Astrocyte (in vitro differentiated cells and primary cell): Measurements from ENCODE around the gene RPS3. TPM values are rescaled to one million over a fixed set of nuclear protein-coding genes. Genes with fewer than 3 reads are reported as not detected.

Experiments used
- DNase-seq: peaks from one replicate; pipeline ENCODE4 v3.0.0-alpha.2; 2010; ENCODE audit warnings: low read depth
- FAIRE-seq: peaks from 2 replicates; lab custom pipeline; 2011; peaks lifted over from hg19 to GRCh38; lab: Jason Lieb, UNC
- H2AFZ ChIP-seq: 2 replicates; pipeline ENCODE4 v1.6.0; 2012; ENCODE audit warnings: low read depth, low read length, inconsistent platforms
- H3K27ac ChIP-seq: 2 replicates; pipeline ENCODE4 v1.5.1; 2011; ENCODE audit warnings: low read depth, low read length, inconsistent platforms
- H3K27me3 ChIP-seq: 2 replicates; pipeline ENCODE4 v1.6.0; 2011; ENCODE audit warnings: low read length, inconsistent platforms; ENCODE audit not compliant: insufficient read depth
- H3K36me3 ChIP-seq: 2 replicates; pipeline ENCODE4 v1.5.1; 2011; ENCODE audit warnings: low read length, inconsistent platforms; ENCODE audit not compliant: insufficient read depth
- H3K4me1 ChIP-seq: 2 replicates; pipeline ENCODE4 v1.5.1; 2011; ENCODE audit warnings: low read length, inconsistent platforms; ENCODE audit not compliant: insufficient read depth
- H3K4me2 ChIP-seq: 2 replicates; pipeline ENCODE4 v1.6.0; 2012; ENCODE audit warnings: low read length, inconsistent platforms
- H3K4me3 ChIP-seq: 2 replicates; pipeline ENCODE4 v1.5.1; 2011; ENCODE audit warnings: low read depth, mild to moderate bottlenecking, low read length, inconsistent platforms; ENCODE audit not compliant: insufficient read depth
- H3K79me2 ChIP-seq: 2 replicates; pipeline ENCODE4 v1.6.0; 2012; ENCODE audit warnings: mild to moderate bottlenecking, low read length, inconsistent platforms; ENCODE audit not compliant: insufficient read depth
- H3K9ac ChIP-seq: 2 replicates; pipeline ENCODE4 v1.6.0; 2012; ENCODE audit warnings: mild to moderate bottlenecking, low read length, inconsistent platforms
- H3K9me3 ChIP-seq: 2 replicates; pipeline ENCODE4 v1.5.1; 2012; ENCODE audit warnings: low read depth, mild to moderate bottlenecking, low read length, inconsistent platforms; ENCODE audit not compliant: insufficient read depth
- H4K20me1 ChIP-seq: 2 replicates; pipeline ENCODE4 v1.6.0; 2012; ENCODE audit warnings: low read length, inconsistent platforms; ENCODE audit not compliant: insufficient read depth
- H3K27ac Mint-ChIP-seq: one replicate; pipeline ENCODE4 v1.8.0; 2021; ENCODE audit warnings: mild to moderate bottlenecking, mixed read lengths; ENCODE audit not compliant: unreplicated experiment
- H3K27me3 Mint-ChIP-seq: one replicate; pipeline ENCODE4 v1.8.0; 2021; ENCODE audit warnings: low read depth, mixed read lengths; ENCODE audit not compliant: unreplicated experiment
- H3K36me3 Mint-ChIP-seq: one replicate; pipeline ENCODE4 v1.8.0; 2021; ENCODE audit warnings: low read depth, mixed read lengths; ENCODE audit not compliant: unreplicated experiment
- H3K4me1 Mint-ChIP-seq: one replicate; pipeline ENCODE4 v1.8.0; 2021; ENCODE audit warnings: low read depth, mixed read lengths; ENCODE audit not compliant: unreplicated experiment
- H3K4me3 Mint-ChIP-seq: one replicate; pipeline ENCODE4 v1.8.0; 2021; ENCODE audit warnings: mild to moderate bottlenecking, moderate library complexity, mixed read lengths; ENCODE audit not compliant: unreplicated experiment
- H3K9me3 Mint-ChIP-seq: one replicate; pipeline ENCODE4 v1.8.0; 2021; ENCODE audit warnings: mild to moderate bottlenecking, mixed read lengths; ENCODE audit not compliant: unreplicated experiment
- EZH2 ChIP-seq: IDR thresholded peaks from 2 replicates; pipeline ENCODE4 v1.6.1; 2012; ENCODE audit warnings: mild to moderate bottlenecking, low read length, inconsistent platforms; ENCODE audit not compliant: insufficient read depth
- total RNA-seq: library from RNA; stranded (reverse); gene quantifications from 2 replicates; pipeline ENCODE4 v1.2.1, GENCODE V29; 2021
- TF ChIP-seq, protein P1 (sequence below): IDR thresholded peaks from 2 replicates; pipeline ENCODE4 v1.5.1; 2011; ENCODE audit warnings: low read depth, mild to moderate bottlenecking, inconsistent platforms, low read length, moderate library complexity; ENCODE audit not compliant: insufficient read depth

RPS3 gene
- total RNA-seq, 1 donor from 2014 or later, result 1,898 TPM

DNA sequence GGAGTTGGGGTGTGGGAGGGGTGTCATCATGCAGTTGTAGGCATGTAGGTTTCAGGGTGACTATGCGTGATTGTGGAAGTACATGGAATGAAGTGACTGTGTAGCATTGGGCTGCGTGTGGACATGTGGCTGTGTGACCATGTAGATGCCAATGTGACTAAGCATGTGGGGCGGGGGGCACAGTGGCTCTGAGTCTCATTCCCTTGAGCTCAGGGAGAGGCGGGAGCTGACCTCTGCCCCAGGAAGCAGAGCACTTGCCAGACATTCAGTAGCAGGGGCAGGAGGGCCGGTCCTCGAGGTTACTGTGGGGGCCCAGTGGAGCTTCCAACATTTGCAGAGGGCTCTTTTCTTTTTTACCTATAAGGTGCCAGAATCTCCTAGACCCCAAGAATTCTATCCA is 34.1 kb downstream of the RPS3 start:
- Mint-ChIP-seq H3K27ac (no peak overlapping the region), H3K9me3 (peaks cover 13% of the 10 kb centered on the region), H3K4me1 (no peaks in the 10 kb centered on the region), H3K4me3 (no peak overlapping the region), H3K27me3 (peaks cover 68% of the 10 kb centered on the region), H3K36me3 (peaks cover 11% of the 10 kb centered on the region)
- Histone ChIP-seq H3K4me1 (peaks cover 8% of the 10 kb centered on the region), H3K4me2 (no peak overlapping the region), H3K27ac (no peak overlapping the region), H3K9me3 (peaks cover 10% of the 10 kb centered on the region), H3K36me3 (no peaks in the 10 kb centered on the region), H2AFZ (no peak overlapping the region), H4K20me1 (no peaks in the 10 kb centered on the region), H3K4me3 (no peak overlapping the region), H3K79me2 (no peaks in the 10 kb centered on the region), H3K9ac (no peak overlapping the region), H3K27me3 (peaks cover 37% of the 10 kb centered on the region)
- FAIRE-seq (no peak), DNase-seq (no peak)
- TF ChIP-seq EZH2, result no peak
- TF ChIP-seq, protein P1, sequence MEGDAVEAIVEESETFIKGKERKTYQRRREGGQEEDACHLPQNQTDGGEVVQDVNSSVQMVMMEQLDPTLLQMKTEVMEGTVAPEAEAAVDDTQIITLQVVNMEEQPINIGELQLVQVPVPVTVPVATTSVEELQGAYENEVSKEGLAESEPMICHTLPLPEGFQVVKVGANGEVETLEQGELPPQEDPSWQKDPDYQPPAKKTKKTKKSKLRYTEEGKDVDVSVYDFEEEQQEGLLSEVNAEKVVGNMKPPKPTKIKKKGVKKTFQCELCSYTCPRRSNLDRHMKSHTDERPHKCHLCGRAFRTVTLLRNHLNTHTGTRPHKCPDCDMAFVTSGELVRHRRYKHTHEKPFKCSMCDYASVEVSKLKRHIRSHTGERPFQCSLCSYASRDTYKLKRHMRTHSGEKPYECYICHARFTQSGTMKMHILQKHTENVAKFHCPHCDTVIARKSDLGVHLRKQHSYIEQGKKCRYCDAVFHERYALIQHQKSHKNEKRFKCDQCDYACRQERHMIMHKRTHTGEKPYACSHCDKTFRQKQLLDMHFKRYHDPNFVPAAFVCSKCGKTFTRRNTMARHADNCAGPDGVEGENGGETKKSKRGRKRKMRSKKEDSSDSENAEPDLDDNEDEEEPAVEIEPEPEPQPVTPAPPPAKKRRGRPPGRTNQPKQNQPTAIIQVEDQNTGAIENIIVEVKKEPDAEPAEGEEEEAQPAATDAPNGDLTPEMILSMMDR, result no peak

DNA sequence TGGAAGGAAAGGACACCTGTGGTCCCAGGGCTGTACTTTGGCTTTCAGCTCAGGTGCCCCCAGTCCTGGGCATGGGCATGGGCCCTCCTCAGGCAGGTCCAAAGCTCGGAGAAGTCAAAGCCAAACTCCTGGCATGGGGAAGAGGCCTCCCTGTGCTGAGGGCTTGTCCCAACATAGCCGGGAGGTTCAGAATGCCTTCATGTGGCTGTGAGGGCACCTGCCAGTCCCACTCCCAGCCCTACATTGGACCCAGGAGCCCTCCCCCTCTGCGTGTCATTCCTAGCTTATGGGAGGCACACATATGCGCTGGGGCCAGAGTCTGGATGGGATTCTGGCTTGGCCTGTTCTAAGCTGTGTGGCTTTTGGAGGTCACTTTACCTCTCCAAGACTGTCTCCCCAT is 34.7 kb downstream of the RPS3 start:
- H3K27ac Mint-ChIP-seq, result no peak overlapping the region
- peaks cover 70% of the 10 kb centered on the region for H3K27me3 Mint-ChIP-seq
- Histone ChIP-seq H3K9ac (no peak overlapping the region), H3K4me1 (peaks cover 8% of the 10 kb centered on the region), H3K79me2 (no peaks in the 10 kb centered on the region), H3K27me3 (peaks cover 37% of the 10 kb centered on the region), H3K4me2 (no peak overlapping the region), H3K27ac (no peak overlapping the region), H3K36me3 (no peaks in the 10 kb centered on the region), H2AFZ (no peak overlapping the region), H4K20me1 (no peaks in the 10 kb centered on the region), H3K4me3 (no peak overlapping the region), H3K9me3 (peaks cover 7% of the 10 kb centered on the region)
- H3K4me3 Mint-ChIP-seq, result no peak overlapping the region
- no peaks in the 10 kb centered on the region for H3K4me1 Mint-ChIP-seq
- FAIRE-seq, result no peak
- DNase-seq, result no peak
- TF ChIP-seq, protein P1, result no peak
- no peak for TF ChIP-seq EZH2
- H3K9me3 Mint-ChIP-seq, result peaks cover 11% of the 10 kb centered on the region
- peaks cover 8% of the 10 kb centered on the region for H3K36me3 Mint-ChIP-seq

DNA sequence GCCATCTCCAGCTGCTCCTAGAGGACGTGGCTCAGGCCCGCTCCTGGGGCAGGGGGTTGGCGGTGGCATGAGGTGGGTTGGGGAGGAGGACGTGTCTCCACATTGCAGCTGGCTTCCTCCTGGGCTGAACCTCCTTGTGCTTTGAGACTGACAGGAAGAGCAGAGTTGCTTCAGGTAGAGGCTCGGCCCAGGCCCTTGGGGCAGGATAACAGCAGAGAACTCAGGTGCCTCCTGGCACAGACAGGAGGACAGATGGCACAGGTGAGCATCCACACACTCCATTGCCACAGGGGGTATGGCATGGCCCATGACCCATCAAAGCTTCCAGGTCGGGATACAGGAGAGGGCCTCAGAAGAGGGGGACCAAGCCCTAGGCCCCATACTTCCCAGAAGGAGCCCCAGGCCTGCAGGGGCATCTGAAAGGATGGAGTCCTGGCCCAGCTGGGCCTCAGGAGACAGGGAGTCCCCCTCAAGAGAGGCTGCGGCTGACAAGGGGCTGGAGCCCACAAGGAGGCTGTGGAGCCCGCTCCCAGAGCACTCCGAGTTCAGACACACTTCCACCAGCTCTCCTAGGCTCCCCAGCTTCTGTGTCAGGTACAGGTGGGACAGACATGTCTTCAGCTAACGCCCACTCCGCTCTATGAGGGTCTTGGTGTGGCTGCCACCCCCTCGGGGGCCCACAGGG is 35.7 kb downstream of the RPS3 start:
- TF ChIP-seq EZH2, result no peak
- TF ChIP-seq, protein P1, result no peak
- peaks cover 7% of the 10 kb centered on the region for H3K9me3 Mint-ChIP-seq
- Histone ChIP-seq H3K36me3 (no peaks in the 10 kb centered on the region), H4K20me1 (no peaks in the 10 kb centered on the region), H3K4me3 (no peak overlapping the region), H3K9ac (no peak overlapping the region), H3K79me2 (no peaks in the 10 kb centered on the region), H2AFZ (no peak overlapping the region), H3K27me3 (peaks cover 34% of the 10 kb centered on the region), H3K4me2 (no peak overlapping the region), H3K27ac (no peak overlapping the region), H3K9me3 (no peaks in the 10 kb centered on the region), H3K4me1 (peaks cover 8% of the 10 kb centered on the region)
- H3K4me1 Mint-ChIP-seq, result no peaks in the 10 kb centered on the region
- no peak overlapping the region for H3K27ac Mint-ChIP-seq
- no peak overlapping the region for H3K4me3 Mint-ChIP-seq
- no peak for FAIRE-seq
- peaks cover 8% of the 10 kb centered on the region for H3K36me3 Mint-ChIP-seq
- DNase-seq, result no peak
- H3K27me3 Mint-ChIP-seq, result peaks cover 67% of the 10 kb centered on the region
